Measurements from ENCODE around the gene CDC14A. TPM values are rescaled to one million over a fixed set of nuclear protein-coding genes. Genes with fewer than 3 reads are reported as not detected.
"Not testable (repeated sequence)": the region's sequence is repeated elsewhere in the genome, so short reads cannot be mapped to it uniquely, and the experiment has no call there.

CDC14A gene
- polyA plus RNA-seq, 1 experiment: 2.8 TPM

- DNase-seq (ENCODE audit: low read depth, low spot score): no peak
- Histone ChIP-seq H3K4me3 (ENCODE audit: low read depth, low read length) (no peak overlapping the region), H3K9me3 (ENCODE audit: control insufficient read depth, insufficient read depth, low read length) (no peaks in the 10 kb centered on the region), H3K27ac (ENCODE audit: low read depth, low read length) (no peak overlapping the region), H3K27me3 (ENCODE audit: control insufficient read depth, insufficient read depth, low read length) (no peaks in the 10 kb centered on the region)
- ChIA-PET POLR2A (no interaction called here), CTCF (interaction anchor here (0.9 kb wide), 1 partner anchor 93 kb away, joined by 3 read pairs; no protein-coding TSS in a partner anchor)
- TF ChIP-seq, protein P1, sequence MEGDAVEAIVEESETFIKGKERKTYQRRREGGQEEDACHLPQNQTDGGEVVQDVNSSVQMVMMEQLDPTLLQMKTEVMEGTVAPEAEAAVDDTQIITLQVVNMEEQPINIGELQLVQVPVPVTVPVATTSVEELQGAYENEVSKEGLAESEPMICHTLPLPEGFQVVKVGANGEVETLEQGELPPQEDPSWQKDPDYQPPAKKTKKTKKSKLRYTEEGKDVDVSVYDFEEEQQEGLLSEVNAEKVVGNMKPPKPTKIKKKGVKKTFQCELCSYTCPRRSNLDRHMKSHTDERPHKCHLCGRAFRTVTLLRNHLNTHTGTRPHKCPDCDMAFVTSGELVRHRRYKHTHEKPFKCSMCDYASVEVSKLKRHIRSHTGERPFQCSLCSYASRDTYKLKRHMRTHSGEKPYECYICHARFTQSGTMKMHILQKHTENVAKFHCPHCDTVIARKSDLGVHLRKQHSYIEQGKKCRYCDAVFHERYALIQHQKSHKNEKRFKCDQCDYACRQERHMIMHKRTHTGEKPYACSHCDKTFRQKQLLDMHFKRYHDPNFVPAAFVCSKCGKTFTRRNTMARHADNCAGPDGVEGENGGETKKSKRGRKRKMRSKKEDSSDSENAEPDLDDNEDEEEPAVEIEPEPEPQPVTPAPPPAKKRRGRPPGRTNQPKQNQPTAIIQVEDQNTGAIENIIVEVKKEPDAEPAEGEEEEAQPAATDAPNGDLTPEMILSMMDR (IDR thresholded peaks at IDR 0.05; ENCODE audit: low read depth, low read length): no peak
Observed at GRCh38 chr1:100362821-100363466, 10.6 kb downstream of the CDC14A start.

DNA sequence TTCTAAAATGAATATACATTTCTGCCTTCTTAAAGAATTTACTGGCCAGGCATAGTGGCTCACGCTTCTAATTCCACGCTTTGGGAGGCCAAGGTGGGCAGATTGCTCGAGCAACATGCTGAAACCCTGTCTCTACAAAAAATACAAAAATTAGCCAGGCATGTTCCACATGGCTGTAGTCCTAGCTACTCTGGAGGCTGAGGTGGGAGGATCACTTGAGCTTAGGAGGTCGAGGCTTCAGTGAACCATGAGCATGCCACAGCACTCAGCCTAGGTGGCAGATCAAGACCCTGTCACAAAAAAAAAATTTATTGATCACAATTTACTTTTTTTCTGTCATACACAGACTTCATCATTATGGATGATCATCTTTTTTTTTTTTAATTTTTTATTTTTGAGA, 11.5 kb downstream of the CDC14A start:
- ChIA-PET POLR2A (no interaction called here), CTCF (interaction anchor here (1.0 kb wide), 1 partner anchor 12 kb away, joined by 4 read pairs; no protein-coding TSS in a partner anchor)
- H3K27ac ChIP-seq (ENCODE audit: low read depth, low read length): no peak overlapping the region
- no peaks in the 10 kb centered on the region for H3K27me3 ChIP-seq (ENCODE audit: control insufficient read depth, insufficient read depth, low read length)
- H3K4me3 ChIP-seq (ENCODE audit: low read depth, low read length): no peak overlapping the region
- no peaks in the 10 kb centered on the region for H3K9me3 ChIP-seq (ENCODE audit: control insufficient read depth, insufficient read depth, low read length)
- DNase-seq (ENCODE audit: low read depth, low spot score): no peak
- TF ChIP-seq, protein P1 (IDR thresholded peaks at IDR 0.05; ENCODE audit: low read depth, low read length): no peak

DNA sequence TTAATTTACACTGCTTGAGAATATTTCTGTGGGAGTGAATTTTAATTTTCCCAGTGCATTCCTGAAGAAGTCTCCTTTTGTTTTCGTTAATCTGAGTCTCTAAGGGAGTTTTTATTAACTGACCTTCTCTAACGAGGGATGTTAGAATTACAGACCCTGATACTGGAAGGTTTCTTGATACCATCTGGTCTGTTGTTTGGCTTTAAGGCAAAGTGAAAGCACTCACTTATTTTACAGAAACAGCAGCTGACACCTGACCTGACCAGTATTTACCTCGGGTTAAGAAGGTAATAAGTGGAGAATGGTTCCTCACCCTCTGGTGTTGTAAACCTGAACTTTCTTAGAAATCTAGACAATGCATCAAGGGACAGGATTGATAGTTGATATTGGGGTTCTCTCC, 12.4 kb downstream of the CDC14A start:
- ChIA-PET CTCF (interaction anchor here (1.0 kb wide), 1 partner anchor 13 kb away, joined by 4 read pairs; no protein-coding TSS in a partner anchor), POLR2A (no interaction called here)
- DNase-seq (ENCODE audit: low read depth, low spot score): no peak

DNA sequence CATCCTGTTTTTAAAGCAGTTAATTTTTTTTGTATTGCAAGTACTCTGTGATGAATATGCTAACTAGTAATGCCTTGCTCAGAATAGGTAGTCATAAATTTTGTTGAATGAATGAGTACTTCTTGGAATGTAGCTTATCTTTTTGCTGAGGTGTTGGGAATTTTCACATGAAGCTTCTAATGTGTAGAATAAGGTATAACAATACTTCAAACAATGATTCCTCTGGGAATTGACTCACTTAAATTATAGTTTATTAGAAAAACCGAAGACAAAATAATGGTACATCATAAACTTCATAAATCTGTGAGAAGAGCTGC, 13.9 kb downstream of the CDC14A start:
- TF ChIP-seq, protein P1 (IDR thresholded peaks at IDR 0.05; ENCODE audit: low read depth, low read length): no peak
- H3K4me3 ChIP-seq (ENCODE audit: low read depth, low read length): no peak overlapping the region
- H3K9me3 ChIP-seq (ENCODE audit: control insufficient read depth, insufficient read depth, low read length): no peaks in the 10 kb centered on the region
- no peak overlapping the region for H3K27ac ChIP-seq (ENCODE audit: low read depth, low read length)
- ChIA-PET CTCF (interaction anchor here (1.1 kb wide), 1 partner anchor 9 kb away, joined by 4 read pairs; no protein-coding TSS in a partner anchor), POLR2A (no interaction called here)
- DNase-seq (ENCODE audit: low read depth, low spot score): no peak
- H3K27me3 ChIP-seq (ENCODE audit: control insufficient read depth, insufficient read depth, low read length): no peaks in the 10 kb centered on the region

More for the DNA sequence above, 12.4 kb downstream of the CDC14A start:
- no peak overlapping the region for H3K4me3 ChIP-seq (ENCODE audit: low read depth, low read length)
- TF ChIP-seq, protein P1 (IDR thresholded peaks at IDR 0.05; ENCODE audit: low read depth, low read length): no peak
- H3K9me3 ChIP-seq (ENCODE audit: control insufficient read depth, insufficient read depth, low read length): no peaks in the 10 kb centered on the region
- H3K27me3 ChIP-seq (ENCODE audit: control insufficient read depth, insufficient read depth, low read length): no peaks in the 10 kb centered on the region
- H3K27ac ChIP-seq (ENCODE audit: low read depth, low read length): no peak overlapping the region

DNA sequence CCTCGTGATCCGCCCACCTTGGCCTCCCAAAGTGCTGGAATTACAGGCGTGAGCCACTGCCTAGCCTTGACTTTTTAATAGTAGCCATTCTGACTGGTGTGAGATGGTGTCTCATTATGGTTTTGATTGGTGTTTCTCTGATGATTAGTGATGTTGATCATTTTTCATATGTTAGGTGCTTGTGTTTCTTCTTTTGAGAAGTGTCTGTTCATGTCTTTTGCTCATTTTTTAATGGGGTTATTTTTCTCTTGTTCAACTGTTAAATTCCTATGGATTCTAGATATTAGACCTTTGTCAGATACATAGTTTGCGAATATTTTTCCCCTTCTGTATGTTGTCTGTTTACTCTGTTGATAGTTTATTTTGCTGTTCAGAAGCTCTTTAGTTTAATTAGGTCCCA, 17.0 kb downstream of the CDC14A start:
- H3K4me3 ChIP-seq (ENCODE audit: low read depth, low read length); H3K27ac ChIP-seq (ENCODE audit: low read depth, low read length); CTCF ChIA-PET; DNase-seq (ENCODE audit: low read depth, low spot score); H3K9me3 ChIP-seq (ENCODE audit: control insufficient read depth, insufficient read depth, low read length); H3K27me3 ChIP-seq (ENCODE audit: control insufficient read depth, insufficient read depth, low read length); POLR2A ChIA-PET: not testable (repeated sequence)

GRCh38 chr1:100373953-100374352, 21.6 kb downstream of the CDC14A start:
- CTCF ChIA-PET; POLR2A ChIA-PET; H3K4me3 ChIP-seq (ENCODE audit: low read depth, low read length); H3K27me3 ChIP-seq (ENCODE audit: control insufficient read depth, insufficient read depth, low read length); H3K27ac ChIP-seq (ENCODE audit: low read depth, low read length); H3K9me3 ChIP-seq (ENCODE audit: control insufficient read depth, insufficient read depth, low read length); DNase-seq (ENCODE audit: low read depth, low spot score): not testable (repeated sequence)

DNA sequence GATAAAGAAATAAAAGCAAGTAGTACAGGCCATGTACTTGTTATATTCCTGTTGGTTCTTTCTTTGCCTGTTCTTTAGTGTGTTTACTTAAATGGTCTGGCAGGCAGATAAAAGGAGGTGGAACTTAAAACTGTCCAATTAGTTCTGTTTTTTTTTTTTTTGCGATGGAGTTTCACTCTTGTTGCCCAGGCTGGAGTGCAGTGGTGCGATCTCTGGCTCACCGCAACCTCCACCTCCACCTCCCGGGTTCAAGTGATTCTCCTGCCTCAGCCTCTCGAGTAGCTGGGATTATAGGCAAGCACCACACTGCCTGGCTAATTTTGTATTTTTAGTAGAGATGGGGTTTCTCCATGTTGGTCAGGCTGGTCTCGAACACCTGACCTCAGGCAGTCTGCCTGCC, 24.6 kb downstream of the CDC14A start:
- H3K9me3 ChIP-seq (ENCODE audit: control insufficient read depth, insufficient read depth, low read length); DNase-seq (ENCODE audit: low read depth, low spot score); H3K4me3 ChIP-seq (ENCODE audit: low read depth, low read length); H3K27me3 ChIP-seq (ENCODE audit: control insufficient read depth, insufficient read depth, low read length); H3K27ac ChIP-seq (ENCODE audit: low read depth, low read length); POLR2A ChIA-PET: not testable (repeated sequence)
- CTCF ChIA-PET: interaction anchor here (0.7 kb wide), 1 partner anchor 508 kb away, joined by 3 read pairs; no protein-coding TSS in a partner anchor
